ENCODE measurements around the gene SRP68.
"Not testable (repeated sequence)": the region's sequence is repeated elsewhere in the genome, so short reads cannot be mapped to it uniquely, and the experiment has no call there.

SRP68 gene

DNA sequence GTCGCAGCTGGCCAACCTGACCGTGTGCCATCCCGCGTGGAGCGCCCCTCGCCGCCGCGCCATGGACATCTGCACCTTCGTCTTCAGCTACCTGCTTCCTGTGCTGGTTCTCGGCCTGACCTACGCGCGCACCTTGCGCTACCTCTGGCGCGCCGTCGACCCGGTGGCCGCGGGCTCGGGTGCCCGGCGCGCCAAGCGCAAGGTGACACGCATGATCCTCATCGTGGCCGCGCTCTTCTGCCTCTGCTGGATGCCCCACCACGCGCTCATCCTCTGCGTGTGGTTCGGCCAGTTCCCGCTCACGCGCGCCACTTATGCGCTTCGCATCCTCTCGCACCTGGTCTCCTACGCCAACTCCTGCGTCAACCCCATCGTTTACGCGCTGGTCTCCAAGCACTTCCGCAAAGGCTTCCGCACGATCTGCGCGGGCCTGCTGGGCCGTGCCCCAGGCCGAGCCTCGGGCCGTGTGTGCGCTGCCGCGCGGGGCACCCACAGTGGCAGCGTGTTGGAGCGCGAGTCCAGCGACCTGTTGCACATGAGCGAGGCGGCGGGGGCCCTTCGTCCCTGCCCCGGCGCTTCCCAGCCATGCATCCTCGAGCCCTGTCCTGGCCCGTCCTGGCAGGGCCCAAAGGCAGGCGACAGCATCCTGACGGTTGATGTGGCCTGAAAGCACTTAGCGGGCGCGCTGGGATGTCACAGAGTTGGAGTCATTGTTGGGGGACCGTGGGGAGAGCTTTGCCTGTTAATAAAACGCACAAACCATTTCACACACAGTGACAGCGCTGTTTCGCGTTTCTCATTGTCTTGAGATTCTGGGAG lies 4.7 kb upstream of the SRP68 start:
- DNase-seq: peak; percentile 45

DNA sequence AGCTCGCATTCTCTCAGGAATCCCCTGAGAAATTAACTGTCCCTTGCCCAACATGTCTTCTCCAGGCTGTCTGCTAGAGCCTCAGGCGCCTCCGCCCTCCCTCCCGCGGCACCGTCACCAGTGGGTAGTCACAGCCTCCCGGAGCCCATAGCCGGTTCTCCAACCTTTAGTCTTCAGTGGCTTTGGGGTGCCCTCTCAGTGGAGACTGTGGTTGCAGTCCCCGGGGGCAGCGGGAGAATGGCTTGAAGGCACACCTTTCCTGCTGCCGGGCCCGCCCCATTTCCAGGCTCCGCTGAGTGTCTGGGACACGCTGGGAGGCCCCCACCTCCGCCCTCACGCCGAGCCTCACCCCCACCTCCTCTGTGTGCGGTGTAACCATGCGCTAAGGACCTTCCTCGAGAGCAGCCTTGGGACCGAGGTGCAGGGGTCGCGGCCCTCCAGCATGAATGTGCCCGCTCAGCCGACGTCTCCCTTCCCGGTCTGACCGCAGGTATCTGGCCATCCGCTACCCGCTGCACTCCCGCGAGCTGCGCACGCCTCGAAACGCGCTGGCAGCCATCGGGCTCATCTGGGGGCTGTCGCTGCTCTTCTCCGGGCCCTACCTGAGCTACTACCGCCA lies 3.9 kb upstream of the SRP68 start:
- no peak for DNase-seq

DNA sequence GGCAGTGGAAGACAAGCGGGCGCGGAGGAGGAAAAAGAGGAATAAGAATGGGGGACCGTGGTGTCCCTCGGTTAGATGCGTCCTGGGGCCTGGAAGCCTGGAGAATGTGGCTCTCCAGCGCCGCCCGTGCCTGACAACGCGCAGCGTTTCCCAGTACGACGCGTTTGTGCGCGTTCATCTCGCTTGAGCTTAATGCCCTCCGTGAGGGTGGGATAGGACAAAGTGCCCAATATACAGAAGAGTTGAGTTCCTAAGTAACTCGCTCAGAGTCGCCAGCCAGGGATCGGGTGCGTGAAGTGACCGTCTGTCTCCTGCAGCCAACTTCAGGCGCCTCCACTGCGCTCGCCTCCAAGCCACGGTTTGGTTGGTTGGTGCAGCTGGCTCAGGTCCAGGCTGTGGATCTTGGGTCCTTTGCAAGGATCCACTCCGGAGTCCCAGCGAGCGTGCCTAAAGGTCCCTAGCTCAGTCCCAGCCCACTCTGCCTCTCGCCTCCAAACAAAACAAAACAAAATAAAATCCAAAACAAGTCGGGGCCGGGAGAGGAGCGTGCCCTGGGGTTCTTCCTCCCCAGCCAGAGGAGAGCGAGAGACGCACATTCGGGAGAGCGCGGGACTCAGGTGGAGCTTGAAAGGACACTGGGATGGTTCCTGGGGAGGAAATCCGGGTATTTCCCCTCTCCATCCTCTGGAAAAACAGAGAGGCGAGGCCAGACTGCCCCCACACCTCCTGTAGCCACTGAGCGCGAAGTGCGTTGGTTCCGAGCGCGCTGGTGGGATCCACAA lies 3.2 kb upstream of the SRP68 start:
- DNase-seq: peak; percentile 50

DNA sequence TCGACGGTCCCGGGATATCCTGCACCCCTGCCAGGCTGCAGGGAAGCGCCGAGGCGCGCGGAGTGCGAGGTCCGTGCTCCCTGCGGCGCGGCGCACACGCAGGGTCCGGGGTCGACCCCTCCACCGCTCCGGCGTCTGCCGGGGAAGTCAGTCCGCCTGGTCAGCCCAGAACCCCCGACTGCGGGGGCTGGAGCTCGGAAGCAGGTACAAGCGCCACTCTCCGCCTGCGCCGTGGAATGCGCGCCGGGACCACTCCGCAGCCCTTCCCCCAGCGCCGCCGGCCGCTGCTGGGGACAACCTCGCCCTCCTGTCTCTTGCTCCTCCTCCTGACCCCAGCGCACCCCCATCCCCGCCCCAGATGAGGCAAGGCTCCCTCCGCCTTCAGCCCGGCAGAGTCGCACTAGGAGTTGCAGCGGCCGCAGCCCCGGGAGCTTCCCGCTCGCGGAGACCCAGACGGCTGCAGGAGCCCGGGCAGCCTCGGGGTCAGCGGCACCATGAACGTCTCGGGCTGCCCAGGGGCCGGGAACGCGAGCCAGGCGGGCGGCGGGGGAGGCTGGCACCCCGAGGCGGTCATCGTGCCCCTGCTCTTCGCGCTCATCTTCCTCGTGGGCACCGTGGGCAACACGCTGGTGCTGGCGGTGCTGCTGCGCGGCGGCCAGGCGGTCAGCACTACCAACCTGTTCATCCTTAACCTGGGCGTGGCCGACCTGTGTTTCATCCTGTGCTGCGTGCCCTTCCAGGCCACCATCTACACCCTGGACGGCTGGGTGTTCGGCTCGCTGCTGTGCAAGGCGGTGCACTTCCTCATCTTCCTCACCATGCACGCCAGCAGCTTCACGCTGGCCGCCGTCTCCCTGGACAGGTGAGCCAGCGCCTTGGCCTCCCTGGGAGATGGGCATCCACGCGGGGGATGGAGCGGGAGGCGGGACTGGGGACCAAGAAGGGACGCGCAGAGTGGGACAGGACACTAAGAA lies 2.4 kb upstream of the SRP68 start, which contains the start of gene GALR2:
Gene GALR2, plus strand, starts transcription at position 392 of the 974 bp plus-strand sequence. Its CDS starts 103 bp downstream, at position 495.
- no peak for DNase-seq

DNA sequence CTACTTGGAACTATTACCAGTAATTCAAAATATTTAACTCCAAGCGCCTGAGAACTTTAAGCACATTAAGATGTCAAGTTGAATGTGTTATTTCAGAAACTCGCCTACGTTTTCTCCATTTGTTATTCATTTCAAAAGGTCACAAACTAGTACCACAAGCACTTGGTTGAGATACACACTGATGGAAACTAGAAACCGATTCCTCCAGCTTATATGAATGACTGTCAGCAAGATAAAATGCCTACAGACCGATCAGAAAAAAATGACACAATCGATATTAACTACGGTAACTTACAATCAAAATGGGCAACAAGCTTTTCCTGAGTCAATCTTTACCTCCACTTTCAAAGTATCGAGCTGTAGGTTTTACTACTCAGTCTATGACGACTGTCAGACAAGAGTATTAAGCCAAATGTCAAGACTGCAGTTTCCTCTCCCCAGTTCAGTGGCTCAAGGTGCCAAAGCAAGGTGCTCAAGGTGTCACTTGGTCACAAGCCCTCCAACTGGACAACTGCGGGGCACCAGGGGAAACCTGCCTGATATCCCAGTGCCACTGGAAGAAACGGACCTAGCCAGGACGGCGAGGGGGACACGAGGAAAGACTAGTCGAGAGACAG lies 678 bp downstream of the SRP68 start:
- peak; percentile 63 for DNase-seq

DNA sequence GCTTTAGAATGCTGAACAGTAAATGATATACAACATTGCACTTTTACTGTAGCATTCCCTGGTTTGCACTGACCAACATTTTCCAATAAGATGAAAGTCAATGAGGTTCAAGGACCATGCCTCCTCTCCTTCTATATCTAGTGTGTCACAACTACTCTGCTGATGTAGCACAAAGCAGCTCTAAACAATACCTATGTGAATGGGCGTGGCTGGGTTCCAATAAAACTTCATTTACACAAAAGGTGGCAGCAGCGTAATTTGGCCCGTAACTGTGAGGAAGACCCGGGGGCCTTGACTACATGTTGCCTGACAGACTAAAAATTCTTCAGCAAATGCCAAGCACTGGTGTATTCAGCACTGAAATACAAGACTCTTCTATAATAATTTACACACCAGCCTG lies 6.5 kb downstream of the SRP68 start:
- no peak for DNase-seq

DNA sequence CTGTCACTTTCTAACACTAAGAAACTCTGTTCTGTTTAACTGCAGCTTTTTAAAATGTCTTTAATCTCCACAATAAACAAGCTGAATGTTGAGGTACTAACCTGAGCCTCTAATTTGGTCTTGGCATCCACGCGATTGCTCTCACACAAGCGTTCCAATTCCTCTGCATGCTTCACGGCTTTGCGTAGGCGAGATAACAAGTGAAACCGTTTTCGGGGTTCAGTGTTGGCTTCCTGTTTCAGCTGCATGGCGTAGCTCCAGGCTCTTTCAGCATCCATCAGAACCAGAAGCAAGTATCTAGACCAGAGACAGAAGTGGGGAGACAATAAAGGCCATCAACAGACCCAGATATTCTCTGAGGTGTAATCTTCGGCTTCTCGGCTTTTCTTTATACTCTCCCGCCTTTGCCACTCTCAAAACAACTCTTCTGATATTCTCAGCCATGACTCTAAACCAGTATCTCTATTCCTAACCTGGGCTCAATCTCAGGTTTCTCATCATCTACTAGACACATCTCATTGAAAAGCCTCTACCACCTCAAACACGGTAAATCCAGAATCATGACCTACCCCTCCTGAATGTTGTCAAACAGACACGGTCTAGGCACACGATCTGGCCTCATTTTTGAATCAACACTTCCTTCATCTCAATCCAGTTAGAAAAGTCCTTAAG lies 8.3 kb downstream of the SRP68 start:
- peak; percentile 62 for DNase-seq

DNA sequence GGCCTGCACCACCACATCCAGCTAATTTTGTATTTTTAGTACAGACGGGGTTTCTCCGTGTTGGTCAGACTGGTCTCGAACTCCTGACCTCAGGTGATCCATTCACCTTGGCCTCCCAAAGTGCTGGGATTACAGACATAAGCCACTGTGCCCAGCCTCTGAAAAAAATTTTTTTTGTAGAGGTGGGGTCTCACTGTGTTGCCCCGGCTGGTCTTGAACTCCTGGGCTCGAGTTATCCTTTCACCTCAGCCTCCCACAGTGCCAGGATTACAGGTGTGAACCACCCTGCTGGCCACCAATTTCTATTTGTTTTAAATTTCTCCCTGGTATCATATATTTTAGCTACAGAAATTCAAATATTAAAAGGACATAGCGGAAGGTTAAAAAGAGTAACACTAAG lies 14.1 kb downstream of the SRP68 start:
- DNase-seq: not testable (repeated sequence)

DNA sequence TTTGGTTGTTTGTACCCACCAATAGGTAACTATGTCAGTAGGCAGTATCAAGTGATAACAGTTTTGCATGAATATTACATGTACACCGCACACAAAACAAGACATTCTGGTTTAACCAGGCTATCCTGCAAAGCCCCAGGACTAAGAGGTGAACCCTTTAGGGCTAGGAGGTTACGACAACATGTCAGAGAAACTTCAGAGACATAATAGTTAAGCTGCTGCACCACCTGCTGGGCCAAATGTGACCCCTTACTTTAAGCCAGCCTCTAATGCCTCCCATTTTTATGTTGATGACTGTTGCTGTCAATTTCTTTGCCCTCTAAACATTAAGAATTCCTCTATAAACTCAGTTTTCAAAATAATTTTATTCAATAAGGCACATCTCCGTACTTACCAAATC lies 15.4 kb downstream of the SRP68 start:
- DNase-seq: no peak

DNA sequence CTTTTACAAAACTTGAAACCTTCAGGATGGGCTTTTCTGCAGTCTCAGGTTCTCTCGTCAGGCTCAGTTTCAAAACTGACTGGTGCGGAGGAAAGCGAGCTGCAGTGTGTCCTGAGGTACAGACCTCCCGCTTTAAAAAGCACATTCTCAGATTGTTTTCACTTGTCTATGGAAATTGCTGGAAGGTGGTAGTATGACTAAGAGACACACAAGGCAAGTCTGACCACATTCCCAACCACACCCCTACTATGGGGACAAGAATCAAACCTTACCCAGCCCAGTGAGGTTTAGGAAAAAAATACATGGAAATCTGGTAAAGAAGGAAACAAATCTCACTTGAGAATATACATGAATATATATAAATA lies 18.2 kb downstream of the SRP68 start:
- DNase-seq: no peak

DNA sequence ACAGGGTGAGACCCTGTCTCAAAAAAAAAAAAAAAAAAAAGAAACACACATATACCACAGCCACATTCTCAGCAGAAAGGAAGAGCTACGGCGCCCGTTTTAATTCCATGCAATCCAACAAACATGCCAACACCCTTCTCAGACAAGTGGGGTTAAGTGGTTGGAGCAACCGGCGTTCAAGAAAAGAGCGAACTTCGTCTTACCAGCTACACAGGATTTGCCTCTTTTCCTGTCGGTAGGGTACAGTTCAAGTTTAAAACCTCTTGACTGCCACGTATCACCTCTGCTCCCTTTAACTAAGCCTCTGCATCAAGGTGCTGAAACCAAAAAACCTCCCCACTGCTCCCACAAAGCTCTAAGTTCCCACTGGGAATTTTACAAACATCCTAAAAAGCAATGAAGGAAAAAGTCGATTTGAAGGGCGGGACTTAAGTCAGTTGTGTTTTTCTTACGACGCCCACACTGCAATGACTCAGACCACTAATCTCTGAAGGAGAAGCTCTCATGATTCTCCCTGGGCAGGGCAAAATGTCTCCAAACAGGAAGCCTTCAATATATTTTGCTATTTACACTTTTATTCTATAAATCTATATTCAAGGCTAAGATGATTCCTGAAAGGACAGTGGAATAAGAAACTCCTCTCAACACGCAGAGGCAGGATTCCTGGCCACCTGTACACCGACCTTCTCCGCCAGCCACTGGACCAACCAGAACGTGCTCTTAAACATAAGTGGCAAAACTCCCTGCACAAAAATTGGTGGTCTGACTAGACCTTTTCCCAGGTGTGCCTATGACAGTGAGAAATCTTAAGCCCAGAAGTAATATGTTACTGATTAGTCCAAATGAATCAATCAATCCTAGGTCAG lies 18.8 kb downstream of the SRP68 start:
- peak; percentile 40 for DNase-seq

DNA sequence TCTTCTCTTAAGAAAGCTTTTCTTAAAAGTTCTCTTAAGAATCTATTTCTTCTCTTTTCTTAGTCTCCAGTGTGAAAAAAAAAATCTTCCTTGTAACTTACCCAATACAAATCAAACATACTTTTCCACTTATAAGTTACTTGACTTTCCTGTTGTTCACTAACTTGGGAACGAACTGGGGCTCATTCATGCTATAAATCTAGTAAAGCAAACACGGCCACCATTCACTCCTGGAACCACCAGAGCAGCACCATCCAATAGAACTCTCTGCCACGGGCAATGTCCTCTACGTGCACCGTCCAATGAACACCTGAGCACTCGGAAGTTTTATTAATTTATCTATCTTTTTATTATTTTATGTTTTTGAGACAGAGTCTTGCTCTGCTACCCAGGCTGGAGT lies 20.8 kb downstream of the SRP68 start:
- DNase-seq: no peak

DNA sequence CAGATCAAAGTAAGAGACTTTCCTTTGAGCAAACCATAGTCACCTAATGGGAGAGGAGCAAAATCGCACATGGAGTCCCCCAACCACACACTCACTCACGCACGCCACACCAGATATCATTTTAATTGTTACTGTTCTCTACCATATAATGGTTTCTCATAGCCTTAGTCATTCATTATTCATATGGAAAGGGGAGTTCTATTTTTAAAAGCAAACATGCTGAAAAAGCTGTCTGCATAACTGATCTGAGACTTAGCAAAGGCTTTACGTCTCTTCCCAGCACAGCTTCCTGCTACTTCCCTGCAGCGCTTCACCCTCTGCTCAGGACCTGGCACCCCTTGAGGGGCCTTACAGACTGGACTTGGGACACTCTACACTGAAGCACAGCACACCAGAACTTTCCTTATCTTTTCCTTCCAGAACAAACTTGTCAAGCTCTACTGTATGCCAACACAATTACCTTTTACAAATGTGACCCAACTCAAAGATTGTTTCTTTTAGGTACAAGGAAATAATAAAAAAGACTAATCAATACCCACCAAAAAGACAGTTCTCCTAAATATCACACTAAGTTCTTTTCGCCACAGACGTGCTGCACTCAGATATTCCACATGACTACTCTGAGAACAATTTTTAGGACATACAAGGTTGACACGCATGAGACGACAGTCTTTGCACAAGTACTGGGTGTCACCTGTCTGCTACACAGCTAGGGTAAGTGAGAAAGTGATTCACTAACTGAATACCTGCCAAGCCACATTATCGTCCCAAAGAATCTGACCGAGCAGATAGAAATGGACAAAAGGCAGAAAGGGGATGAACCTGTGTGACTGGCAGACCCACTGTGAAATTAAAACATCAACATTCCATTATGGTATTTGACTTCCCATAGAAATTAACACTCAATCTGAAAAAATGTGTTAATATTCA lies 21.5 kb downstream of the SRP68 start:
- no peak for DNase-seq

DNA sequence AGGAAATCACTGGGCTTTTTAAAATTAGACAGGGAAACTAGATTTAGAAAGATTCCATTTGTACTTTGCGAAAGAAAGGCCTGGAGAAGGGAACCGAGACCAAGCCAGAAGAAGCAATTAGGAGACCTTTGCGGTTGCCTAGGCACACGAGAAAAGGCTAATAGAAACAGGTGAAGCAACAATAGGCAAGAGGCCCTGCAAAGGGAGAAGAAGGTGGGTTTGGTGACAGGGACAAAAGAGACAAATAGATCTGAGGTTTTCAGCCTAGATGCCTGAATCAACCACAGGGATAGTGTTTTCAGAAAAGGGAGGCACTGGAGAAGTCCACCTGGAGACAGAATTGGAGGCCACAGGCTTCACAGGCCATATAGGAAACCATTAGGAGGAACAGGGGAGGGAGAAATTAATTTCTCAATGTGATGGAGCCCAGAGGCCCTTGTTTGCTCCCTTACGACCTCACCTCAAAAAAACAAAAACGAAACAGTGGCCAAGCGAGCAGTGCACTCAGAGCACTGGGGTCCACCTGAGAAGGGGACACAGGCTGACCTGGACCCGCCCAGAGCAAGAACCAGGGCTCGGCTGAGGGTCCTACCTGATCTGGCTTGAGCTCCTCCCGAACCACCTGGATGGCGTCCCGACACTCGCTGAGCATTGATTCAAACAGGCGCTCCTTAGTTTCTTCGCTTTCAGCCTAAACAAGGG lies 22.3 kb downstream of the SRP68 start:
- no peak for DNase-seq

DNA sequence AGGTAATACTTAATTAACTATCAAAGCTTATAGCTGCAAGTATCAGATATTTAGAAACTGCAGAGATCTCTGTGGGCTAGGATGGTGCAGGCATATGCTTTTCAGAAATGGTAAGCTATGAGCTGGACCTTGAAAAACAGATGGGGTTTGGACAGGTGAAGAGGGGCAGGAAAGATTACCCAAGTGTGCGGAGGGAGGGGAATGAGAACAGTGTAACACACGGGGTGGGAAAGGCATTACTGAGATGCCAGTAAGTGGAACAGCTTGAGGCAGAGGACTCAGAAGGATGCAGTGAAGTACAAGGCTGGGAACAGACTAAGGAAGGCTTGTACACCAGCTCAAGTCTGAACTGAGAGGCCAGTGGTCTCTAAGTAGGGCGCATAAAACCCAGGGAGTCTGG lies 23.1 kb downstream of the SRP68 start:
- DNase-seq: no peak

DNA sequence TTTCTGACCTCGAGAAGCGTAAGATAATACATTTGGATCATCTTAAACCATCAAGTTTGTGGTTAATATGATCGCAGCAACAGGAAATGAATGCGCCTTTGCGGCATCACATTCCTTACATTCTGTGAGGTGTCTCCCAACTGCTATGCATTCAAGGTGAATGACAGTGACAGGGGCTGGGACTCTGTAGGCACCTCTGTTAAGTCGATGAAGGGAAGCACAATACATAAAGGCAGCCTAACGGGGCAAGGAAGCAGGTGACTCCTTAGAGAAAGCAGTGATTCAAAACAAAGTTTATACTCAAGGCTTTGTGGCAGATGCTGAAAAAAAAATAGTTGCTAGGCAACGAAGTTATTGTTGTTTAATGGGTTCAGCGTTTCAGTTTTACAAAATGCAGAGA lies 23.6 kb downstream of the SRP68 start:
- DNase-seq: no peak

DNA sequence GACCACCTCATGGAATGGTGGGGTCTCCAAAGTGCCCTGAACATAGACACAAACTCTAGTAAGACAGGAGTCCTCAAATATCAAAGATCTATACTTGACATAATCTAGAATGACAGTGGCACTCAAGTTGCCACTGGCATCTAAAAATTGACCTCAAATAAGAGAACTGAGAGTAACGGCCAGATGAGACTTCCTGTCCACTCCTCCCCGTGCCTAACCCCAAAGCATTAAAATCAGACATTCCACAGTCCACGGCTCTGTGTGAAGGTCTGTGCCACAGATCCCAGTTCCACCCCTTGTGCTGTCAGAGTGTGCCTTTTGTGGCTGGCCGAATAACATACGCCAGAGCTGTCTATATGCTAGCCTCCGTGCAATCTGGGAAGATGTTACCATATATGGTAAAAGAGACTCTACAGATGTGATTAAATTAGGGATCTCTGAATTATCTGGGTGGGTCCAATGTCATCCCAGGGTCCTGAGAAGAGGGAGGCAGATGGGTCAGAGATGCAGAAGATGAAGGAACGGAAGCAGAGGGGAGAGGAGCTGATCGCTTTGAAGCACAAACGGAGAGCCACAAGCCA lies 24.2 kb downstream of the SRP68 start:
- no peak for DNase-seq

DNA sequence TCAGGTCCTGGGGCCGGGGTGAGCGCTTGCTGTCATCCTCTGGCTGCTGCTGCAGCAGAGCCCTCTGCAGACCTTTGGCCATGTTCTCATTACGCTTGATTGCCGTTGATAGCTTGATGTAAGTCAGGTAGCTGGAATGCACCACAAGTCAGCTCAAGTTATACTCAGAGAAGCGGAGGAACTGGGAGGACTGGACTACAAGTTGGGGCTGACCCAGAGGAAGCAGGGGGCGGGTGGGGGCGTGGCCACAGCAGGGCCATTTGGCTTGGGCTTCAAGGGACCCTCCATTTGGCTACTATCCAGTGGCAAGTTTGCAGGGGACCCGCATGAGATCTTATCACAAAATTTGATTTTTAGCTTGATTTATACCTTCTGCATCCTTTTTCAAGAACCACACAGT lies 26.3 kb downstream of the SRP68 start:
- no peak for DNase-seq
